BLaER1 (cell line): ENCODE measurements around the gene EIF4EBP2.
A peak's percentile ranks its signal among the peaks of the same experiment; 100 is the strongest.

Source experiments
- H3K27ac ChIP-seq: shearing (Covaris generic); formaldehyde crosslinking; 2 replicates; pipeline ENCODE4 v1.8.1; 2022
- H3K27me3 ChIP-seq: shearing (Covaris generic); formaldehyde crosslinking; 2 replicates; pipeline ENCODE4 v1.8.1; 2022
- H3K36me3 ChIP-seq: shearing (Covaris generic); formaldehyde crosslinking; 2 replicates; pipeline ENCODE4 v1.8.1; 2022
- H3K4me1 ChIP-seq: shearing (Covaris generic); formaldehyde crosslinking; 2 replicates; pipeline ENCODE4 v1.8.1; 2022
- H3K4me2 ChIP-seq: shearing (Covaris generic); formaldehyde crosslinking; 2 replicates; pipeline ENCODE4 v1.8.1; 2022
- H3K4me3 ChIP-seq: shearing (Covaris generic); formaldehyde crosslinking; 2 replicates; pipeline ENCODE4 v1.8.1; 2022
- H3K9ac ChIP-seq: shearing (Covaris generic); formaldehyde crosslinking; 2 replicates; pipeline ENCODE4 v1.8.1; 2022
- H3K9me3 ChIP-seq: shearing (Covaris generic); formaldehyde crosslinking; 2 replicates; pipeline ENCODE4 v1.8.1; 2022
- H4K20me1 ChIP-seq: shearing (Covaris generic); formaldehyde crosslinking; 2 replicates; pipeline ENCODE4 v1.8.1; 2022
- Cebpa-rat ChIP-seq: shearing (Covaris generic); IDR thresholded peaks from 2 replicates; pipeline ENCODE4 v1.8.1; 2022

The EIF4EBP2 gene

GRCh38 chr10:70465832-70466231, 61.9 kb downstream of the EIF4EBP2 start:
- no peak overlapping the region for H3K9ac ChIP-seq
- H3K27me3 ChIP-seq, result no peaks in the 10 kb centered on the region
- no peak overlapping the region for H3K4me3 ChIP-seq
- H3K36me3 ChIP-seq, result no peaks in the 10 kb centered on the region
- H3K4me2 ChIP-seq, result 0 out of 2 replicates have a peak overlapping the region, but pooled peaks have one; percentile 10
- H4K20me1 ChIP-seq, result no peaks in the 10 kb centered on the region
- TF ChIP-seq Cebpa-rat, result no peak
- H3K27ac ChIP-seq, result no peak overlapping the region
- peaks cover 56% of the 10 kb centered on the region for H3K4me1 ChIP-seq
- no peaks in the 10 kb centered on the region for H3K9me3 ChIP-seq

GRCh38 chr10:70466951-70467350, 63.0 kb downstream of the EIF4EBP2 start:
- TF ChIP-seq Cebpa-rat, result no peak
- H3K4me2 ChIP-seq, result no peak overlapping the region
- H3K27ac ChIP-seq, result no peak overlapping the region
- H3K4me1 ChIP-seq, result peaks cover 55% of the 10 kb centered on the region
- no peaks in the 10 kb centered on the region for H3K27me3 ChIP-seq
- no peak overlapping the region for H3K4me3 ChIP-seq
- no peaks in the 10 kb centered on the region for H4K20me1 ChIP-seq
- H3K36me3 ChIP-seq, result no peaks in the 10 kb centered on the region
- H3K9me3 ChIP-seq, result no peaks in the 10 kb centered on the region
- no peak overlapping the region for H3K9ac ChIP-seq

- no peak overlapping the region for H3K4me3 ChIP-seq
- no peaks in the 10 kb centered on the region for H4K20me1 ChIP-seq
- no peak overlapping the region for H3K9ac ChIP-seq
- no peaks in the 10 kb centered on the region for H3K27me3 ChIP-seq
- no peaks in the 10 kb centered on the region for H3K9me3 ChIP-seq
- H3K27ac ChIP-seq, result no peak overlapping the region
- peaks cover 70% of the 10 kb centered on the region for H3K4me1 ChIP-seq
- no peaks in the 10 kb centered on the region for H3K36me3 ChIP-seq
- H3K4me2 ChIP-seq, result peak overlapping the region; percentile 26; the same call in 1 of the 2 replicates
- no peak for TF ChIP-seq Cebpa-rat
These were observed 69.0 kb downstream of the EIF4EBP2 start for GRCh38 chr10:70472799-70473454.

- no peaks in the 10 kb centered on the region for H3K27me3 ChIP-seq
- H3K4me1 ChIP-seq, result peaks cover 64% of the 10 kb centered on the region
- no peaks in the 10 kb centered on the region for H4K20me1 ChIP-seq
- no peak overlapping the region for H3K9ac ChIP-seq
- H3K4me3 ChIP-seq, result no peak overlapping the region
- no peaks in the 10 kb centered on the region for H3K36me3 ChIP-seq
- H3K9me3 ChIP-seq, result no peaks in the 10 kb centered on the region
- TF ChIP-seq Cebpa-rat, result no peak
- H3K27ac ChIP-seq, result no peak overlapping the region
- no peak overlapping the region for H3K4me2 ChIP-seq
These were observed 70.8 kb downstream of the EIF4EBP2 start for GRCh38 chr10:70474780-70475179.

- Histone ChIP-seq H3K27me3 (no peaks in the 10 kb centered on the region), H3K4me1 (peaks cover 68% of the 10 kb centered on the region), H3K9me3 (no peaks in the 10 kb centered on the region), H3K4me2 (peak overlapping the region; percentile 81), H4K20me1 (peaks cover 8% of the 10 kb centered on the region), H3K27ac (peak overlapping the region; percentile 71; the same call in 1 of the 2 replicates), H3K36me3 (no peaks in the 10 kb centered on the region), H3K4me3 (no peak overlapping the region), H3K9ac (peak overlapping the region; percentile 30; the same call in 1 of the 2 replicates)
- no peak for TF ChIP-seq Cebpa-rat
These were observed 71.7 kb downstream of the EIF4EBP2 start for GRCh38 chr10:70475661-70476060.

- Histone ChIP-seq H3K9ac (peak overlapping the region; percentile 30; the same call in 1 of the 2 replicates), H3K9me3 (no peaks in the 10 kb centered on the region), H3K36me3 (peaks cover 6% of the 10 kb centered on the region; the same call in 1 of the 2 replicates), H3K4me1 (peaks cover 76% of the 10 kb centered on the region), H3K4me3 (no peak overlapping the region), H4K20me1 (peaks cover 16% of the 10 kb centered on the region), H3K4me2 (peak overlapping the region; percentile 81), H3K27me3 (no peaks in the 10 kb centered on the region), H3K27ac (peak overlapping the region; percentile 71)
- TF ChIP-seq Cebpa-rat, result no peak
These were observed 72.5 kb downstream of the EIF4EBP2 start for GRCh38 chr10:70476249-70477035.

GRCh38 chr10:70477661-70478162, 73.8 kb downstream of the EIF4EBP2 start:
- peaks cover 78% of the 10 kb centered on the region for H3K4me1 ChIP-seq
- peak overlapping the region; percentile 91 for H3K9ac ChIP-seq
- H3K4me3 ChIP-seq, result peak overlapping the region; percentile 82
- peaks cover 29% of the 10 kb centered on the region for H4K20me1 ChIP-seq
- no peak for TF ChIP-seq Cebpa-rat
- peaks cover 8% of the 10 kb centered on the region; the same call in 1 of the 2 replicates for H3K36me3 ChIP-seq
- H3K4me2 ChIP-seq, result peak overlapping the region; percentile 81
- no peaks in the 10 kb centered on the region for H3K27me3 ChIP-seq
- no peaks in the 10 kb centered on the region for H3K9me3 ChIP-seq
- peak overlapping the region; percentile 87 for H3K27ac ChIP-seq
